ENCODE results near the gene COL4A2.

Gene COL4A2

DNA sequence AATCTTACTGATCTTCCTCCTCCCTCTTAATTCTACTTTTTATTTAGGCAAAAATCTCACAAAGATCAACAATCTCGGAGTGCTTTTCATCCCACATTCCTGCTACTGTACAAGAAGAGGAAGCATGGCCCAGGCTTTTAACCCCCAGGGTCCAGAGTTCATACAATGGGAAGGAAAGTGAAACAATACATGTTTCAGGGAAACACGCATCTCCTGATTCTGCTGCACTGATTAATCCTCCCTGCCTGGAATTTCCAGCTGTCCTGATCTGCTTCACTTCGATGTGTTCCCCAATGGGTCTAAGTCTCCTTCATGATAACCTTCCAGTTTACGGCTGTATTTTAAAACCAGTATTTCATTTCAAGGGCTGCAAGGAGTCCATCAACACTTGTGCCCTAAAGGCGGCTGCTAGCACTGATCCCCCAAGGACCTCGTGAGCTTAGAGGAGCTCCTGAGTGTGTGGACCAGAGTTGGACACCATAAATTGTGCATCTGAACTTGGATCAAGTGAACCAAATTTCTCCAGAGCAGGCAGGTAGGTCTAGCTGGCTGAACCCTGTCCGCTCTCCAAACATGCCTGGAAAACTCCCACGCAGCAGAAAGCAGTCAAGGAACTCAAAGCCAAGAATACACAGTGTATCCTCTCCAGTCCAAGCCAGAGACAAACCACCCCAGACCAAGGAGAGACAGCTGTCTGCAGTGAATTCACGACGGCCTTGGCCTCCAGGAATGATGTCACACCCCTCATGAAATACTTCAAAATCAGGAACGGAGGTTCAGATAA is 44.4 kb upstream of the COL4A2 start:
- no peak overlapping the region for H3K4me3 ChIP-seq (ENCODE audit: low read depth, low read length)
- TF ChIP-seq, protein P1, sequence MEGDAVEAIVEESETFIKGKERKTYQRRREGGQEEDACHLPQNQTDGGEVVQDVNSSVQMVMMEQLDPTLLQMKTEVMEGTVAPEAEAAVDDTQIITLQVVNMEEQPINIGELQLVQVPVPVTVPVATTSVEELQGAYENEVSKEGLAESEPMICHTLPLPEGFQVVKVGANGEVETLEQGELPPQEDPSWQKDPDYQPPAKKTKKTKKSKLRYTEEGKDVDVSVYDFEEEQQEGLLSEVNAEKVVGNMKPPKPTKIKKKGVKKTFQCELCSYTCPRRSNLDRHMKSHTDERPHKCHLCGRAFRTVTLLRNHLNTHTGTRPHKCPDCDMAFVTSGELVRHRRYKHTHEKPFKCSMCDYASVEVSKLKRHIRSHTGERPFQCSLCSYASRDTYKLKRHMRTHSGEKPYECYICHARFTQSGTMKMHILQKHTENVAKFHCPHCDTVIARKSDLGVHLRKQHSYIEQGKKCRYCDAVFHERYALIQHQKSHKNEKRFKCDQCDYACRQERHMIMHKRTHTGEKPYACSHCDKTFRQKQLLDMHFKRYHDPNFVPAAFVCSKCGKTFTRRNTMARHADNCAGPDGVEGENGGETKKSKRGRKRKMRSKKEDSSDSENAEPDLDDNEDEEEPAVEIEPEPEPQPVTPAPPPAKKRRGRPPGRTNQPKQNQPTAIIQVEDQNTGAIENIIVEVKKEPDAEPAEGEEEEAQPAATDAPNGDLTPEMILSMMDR (IDR thresholded peaks at IDR 0.05; ENCODE audit: low read depth, low read length, missing control alignments): no peak
- DNase-seq (ENCODE audit: low read depth): no peak

DNA sequence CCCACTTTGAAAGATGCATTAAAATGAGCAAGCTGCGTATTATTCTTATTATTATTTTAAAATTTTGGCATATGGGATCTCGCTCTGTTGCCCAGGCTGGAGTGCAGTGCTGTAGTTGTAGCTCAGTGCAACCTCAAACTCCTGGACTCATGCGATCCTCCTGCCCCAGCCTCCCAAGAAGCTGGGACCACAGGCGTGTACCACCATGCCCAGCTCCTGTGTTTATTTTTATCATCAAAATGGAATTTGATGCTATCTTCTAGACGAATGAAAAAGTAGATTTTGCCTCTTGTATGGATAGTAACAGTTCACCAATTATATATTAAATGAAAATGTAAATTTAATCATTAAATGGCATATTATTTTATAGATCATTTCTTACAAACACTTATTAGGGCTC is 43.7 kb upstream of the COL4A2 start:
- DNase-seq (ENCODE audit: low read depth): no peak
- TF ChIP-seq, protein P1 (IDR thresholded peaks at IDR 0.05; ENCODE audit: low read depth, low read length, missing control alignments): no peak
- no peak overlapping the region for H3K4me3 ChIP-seq (ENCODE audit: low read depth, low read length)

DNA sequence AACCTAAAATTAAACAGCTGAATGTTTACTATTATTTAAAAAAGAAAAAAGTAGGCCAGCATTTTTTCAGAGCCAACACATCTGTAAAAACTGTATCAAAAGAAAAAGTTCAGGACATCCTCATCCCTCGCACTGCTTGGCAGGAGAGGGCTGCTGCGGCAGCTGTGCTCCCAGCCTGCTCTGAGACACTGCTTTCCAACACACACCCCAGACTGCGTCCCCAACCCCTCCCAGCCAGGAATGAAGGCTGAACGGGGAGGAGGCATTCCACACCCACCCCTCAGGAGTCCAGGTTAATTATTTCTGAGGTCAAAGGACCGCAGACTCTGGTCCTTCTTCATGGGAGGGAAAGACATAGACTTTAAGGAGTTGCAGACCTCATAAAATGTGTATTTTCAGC is 43.2 kb upstream of the COL4A2 start:
- TF ChIP-seq, protein P1 (IDR thresholded peaks at IDR 0.05; ENCODE audit: low read depth, low read length, missing control alignments): no peak
- H3K4me3 ChIP-seq (ENCODE audit: low read depth, low read length): no peak overlapping the region
- no peak for DNase-seq (ENCODE audit: low read depth)

DNA sequence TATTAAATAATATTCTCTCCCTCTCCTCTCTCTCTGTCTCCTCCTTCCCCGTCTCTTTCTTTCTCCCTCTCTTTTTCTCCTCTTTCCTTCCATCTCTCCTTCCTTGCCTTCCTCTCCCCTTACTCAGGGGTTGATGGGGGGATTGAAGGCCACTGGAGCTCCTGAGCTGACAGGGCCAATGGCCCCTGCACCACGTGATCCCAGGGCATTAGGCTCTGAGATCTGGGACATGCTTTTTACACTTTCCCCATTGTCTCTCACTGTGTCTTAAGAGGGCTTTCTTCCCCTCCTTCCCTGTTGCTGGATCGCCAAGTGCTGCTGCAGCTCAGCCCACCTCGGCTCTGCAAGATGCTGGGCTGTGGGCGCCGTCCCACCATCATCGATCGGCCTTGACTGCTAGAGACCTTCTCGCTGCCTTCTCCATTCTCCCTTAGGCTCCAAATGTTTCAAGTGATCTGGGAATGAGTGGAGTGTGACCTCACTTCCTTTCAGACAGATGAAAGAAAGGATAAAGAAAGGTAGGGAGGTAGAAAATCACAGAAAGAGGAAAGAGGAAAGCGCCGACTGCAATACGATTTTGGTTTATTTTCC is 42.3 kb upstream of the COL4A2 start:
- no peak for DNase-seq (ENCODE audit: low read depth)
- TF ChIP-seq, protein P1 (IDR thresholded peaks at IDR 0.05; ENCODE audit: low read depth, low read length, missing control alignments): no peak
- no peak overlapping the region for H3K4me3 ChIP-seq (ENCODE audit: low read depth, low read length)

DNA sequence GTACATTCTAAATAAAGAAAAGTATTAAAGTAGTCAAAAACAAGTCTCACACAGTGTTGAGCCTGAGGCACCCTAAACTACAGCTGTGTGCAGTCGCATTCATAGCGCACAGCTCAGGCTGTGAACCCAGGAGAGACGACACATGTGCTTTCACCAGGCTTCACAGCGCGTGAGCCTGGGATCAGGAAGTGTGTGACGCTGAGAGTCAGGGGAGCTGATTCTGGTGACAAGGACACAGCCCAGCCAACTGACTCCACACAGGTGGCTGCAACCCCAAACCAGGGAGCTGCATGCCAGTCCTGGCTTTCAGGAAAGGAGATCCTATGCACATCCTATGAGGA is 41.8 kb upstream of the COL4A2 start:
- TF ChIP-seq, protein P1 (IDR thresholded peaks at IDR 0.05; ENCODE audit: low read depth, low read length, missing control alignments): no peak
- DNase-seq (ENCODE audit: low read depth): no peak
- H3K4me3 ChIP-seq (ENCODE audit: low read depth, low read length): no peak overlapping the region

DNA sequence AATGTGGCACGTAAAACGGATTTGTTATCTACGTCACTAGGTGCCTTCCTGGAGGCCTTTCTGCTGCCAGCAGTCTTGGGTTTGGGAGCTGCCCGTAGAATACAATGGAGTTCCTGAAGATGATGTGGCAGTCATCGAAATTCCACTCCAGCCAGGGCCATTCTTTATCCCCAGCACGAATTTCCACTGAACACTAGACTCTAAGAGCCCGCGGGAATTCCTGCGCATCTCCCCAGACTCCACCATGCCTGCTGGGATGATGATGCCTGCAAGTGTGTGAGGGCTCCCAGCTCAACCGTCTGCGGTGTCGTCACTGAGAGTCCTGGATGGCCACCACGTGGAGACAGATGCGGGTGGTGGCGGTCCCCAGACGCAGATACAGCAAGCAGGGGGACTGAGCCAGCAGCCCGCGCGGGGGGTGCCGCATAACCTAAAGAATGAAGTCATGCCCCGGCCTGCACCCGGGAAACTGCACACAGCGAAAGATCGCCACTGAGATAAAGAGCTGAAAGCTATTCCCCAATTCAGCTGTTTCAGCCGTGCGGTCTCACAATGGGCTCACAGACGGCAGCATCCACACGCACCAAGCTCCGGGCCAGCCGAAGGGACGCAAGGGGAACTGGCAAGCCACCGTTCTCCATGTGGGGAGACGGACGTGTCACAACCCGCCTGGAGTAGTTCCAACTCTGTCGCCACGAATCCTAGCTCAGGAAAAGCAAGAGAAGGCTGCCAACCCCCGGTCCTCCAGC is 41.2 kb upstream of the COL4A2 start:
- H3K4me3 ChIP-seq (ENCODE audit: low read depth, low read length): no peak overlapping the region
- DNase-seq (ENCODE audit: low read depth): no peak
- TF ChIP-seq, protein P1 (IDR thresholded peaks at IDR 0.05; ENCODE audit: low read depth, low read length, missing control alignments): no peak
